Measurements from ENCODE around the gene APPBP2. TPM values are rescaled to one million over a fixed set of nuclear protein-coding genes. Genes with fewer than 3 reads are reported as not detected.

APPBP2 gene
- total and polyA plus RNA-seq, 8 donors = 4.0 to 29.6 (median 18.3) TPM

DNA sequence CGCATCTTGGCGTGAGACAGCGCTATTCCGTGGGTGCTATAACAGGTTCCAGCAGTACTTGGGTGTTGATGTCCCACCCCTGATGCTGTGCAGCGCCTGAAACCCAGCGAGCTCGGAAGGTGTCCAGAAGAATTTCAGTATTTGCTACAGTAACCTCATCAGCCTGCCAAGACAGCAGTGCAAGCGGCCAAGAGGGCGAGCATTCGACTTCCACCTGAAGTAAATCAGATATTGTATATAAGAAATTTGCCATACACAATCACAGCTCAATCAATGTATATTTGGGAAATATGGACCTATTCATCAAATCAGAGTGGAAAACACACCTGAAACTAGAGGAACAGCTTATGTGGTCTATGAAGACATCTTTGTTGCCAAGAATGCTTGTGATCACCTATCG, 13.0 kb downstream of the APPBP2 start:
- Histone ChIP-seq H3K27ac (no peak overlapping the region), H3K4me3 (no peak overlapping the region), H3K36me3 (no peaks in the 10 kb centered on the region), H3K9me3 (no peaks in the 10 kb centered on the region), H3K4me1 (no peaks in the 10 kb centered on the region), H3K27me3 (no peaks in the 10 kb centered on the region)
- ATAC-seq (no peak), FAIRE-seq (no peak), DNase-seq (no peak)
- TF ChIP-seq, protein P1, sequence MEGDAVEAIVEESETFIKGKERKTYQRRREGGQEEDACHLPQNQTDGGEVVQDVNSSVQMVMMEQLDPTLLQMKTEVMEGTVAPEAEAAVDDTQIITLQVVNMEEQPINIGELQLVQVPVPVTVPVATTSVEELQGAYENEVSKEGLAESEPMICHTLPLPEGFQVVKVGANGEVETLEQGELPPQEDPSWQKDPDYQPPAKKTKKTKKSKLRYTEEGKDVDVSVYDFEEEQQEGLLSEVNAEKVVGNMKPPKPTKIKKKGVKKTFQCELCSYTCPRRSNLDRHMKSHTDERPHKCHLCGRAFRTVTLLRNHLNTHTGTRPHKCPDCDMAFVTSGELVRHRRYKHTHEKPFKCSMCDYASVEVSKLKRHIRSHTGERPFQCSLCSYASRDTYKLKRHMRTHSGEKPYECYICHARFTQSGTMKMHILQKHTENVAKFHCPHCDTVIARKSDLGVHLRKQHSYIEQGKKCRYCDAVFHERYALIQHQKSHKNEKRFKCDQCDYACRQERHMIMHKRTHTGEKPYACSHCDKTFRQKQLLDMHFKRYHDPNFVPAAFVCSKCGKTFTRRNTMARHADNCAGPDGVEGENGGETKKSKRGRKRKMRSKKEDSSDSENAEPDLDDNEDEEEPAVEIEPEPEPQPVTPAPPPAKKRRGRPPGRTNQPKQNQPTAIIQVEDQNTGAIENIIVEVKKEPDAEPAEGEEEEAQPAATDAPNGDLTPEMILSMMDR (IDR thresholded peaks at IDR 0.05) = no peak
- WGBS, 2 donors = 93 to 95% methylated on average over 11 of the region's 11 CpGs
- intact Hi-C loops (cut with DNase I) = no loop called here

GRCh38 chr17:60510723-60511122, 15.3 kb downstream of the APPBP2 start:
- FAIRE-seq (no peak), DNase-seq (no peak), ATAC-seq (no peak)
- H3K4me3 ChIP-seq = no peak overlapping the region
- H3K27ac ChIP-seq = no peak overlapping the region
- intact Hi-C loops (cut with DNase I) = no loop called here
- H3K4me1 ChIP-seq = no peaks in the 10 kb centered on the region
- TF ChIP-seq, protein P1 (IDR thresholded peaks at IDR 0.05) = no peak
- no peaks in the 10 kb centered on the region for H3K9me3 ChIP-seq
- H3K36me3 ChIP-seq = no peaks in the 10 kb centered on the region
- no peaks in the 10 kb centered on the region for H3K27me3 ChIP-seq

DNA sequence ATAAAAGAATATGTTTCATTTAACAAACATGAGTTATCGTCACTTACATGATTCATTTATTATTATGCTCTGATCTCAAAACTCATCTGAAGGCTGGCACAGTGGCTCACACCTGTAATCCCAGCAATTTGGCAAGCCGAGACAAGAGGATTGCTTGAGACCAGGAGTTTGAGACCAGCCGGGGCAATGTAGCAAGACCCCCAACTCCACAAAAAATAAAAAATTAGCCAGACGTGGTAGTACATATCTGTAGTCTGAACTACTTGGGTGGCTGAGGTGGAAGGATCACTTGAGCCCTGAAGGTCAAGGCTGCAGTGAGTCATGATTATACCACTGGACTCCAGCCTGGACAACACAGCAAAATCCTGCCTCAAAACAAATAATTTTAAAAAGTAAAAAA, 16.0 kb downstream of the APPBP2 start:
- Histone ChIP-seq H3K27me3 (no peaks in the 10 kb centered on the region), H3K4me1 (no peaks in the 10 kb centered on the region), H3K9me3 (no peaks in the 10 kb centered on the region), H3K4me3 (no peak overlapping the region), H3K36me3 (no peaks in the 10 kb centered on the region), H3K27ac (no peak overlapping the region)
- TF ChIP-seq, protein P1 (IDR thresholded peaks at IDR 0.05) = no peak
- ATAC-seq (no peak), FAIRE-seq (no peak), DNase-seq (no peak)
- intact Hi-C loops (cut with DNase I) = no loop called here
- WGBS, 2 donors = 83 to 86% methylated on average over 4 of the region's 4 CpGs

DNA sequence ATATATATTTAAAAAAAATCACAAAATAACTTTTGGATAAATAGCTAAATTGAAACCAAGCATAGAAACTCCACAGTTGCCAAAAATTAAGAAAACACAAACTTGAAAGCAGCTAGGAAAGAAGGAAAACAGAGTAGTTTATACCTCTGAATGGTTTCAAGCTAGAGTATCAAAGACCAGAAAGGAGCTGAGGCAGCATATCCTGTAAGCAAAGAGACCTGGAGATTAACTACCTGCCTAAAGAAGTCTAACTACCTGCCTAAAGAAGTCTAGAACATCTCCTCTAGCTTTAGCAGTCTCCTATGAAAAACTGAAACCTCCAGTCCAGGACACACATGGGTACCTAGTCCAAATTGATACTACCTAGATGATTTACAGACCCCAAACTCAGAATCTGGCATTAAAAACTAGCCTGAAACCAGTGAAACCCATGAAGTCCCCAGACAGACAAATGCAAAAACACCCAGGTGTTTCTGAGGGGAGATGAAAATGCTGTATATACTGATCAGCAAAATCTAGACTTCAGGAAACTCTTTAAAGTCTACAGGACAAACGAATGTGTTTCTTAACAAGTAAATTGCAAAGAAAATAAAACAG, 17.6 kb downstream of the APPBP2 start:
- TF ChIP-seq, protein P1 (IDR thresholded peaks at IDR 0.05) = no peak
- 37 to 42% methylated on average over 1 of the region's 1 CpG for WGBS, 2 donors
- Histone ChIP-seq H3K4me1 (no peaks in the 10 kb centered on the region), H3K4me3 (no peak overlapping the region), H3K36me3 (no peaks in the 10 kb centered on the region), H3K9me3 (no peaks in the 10 kb centered on the region), H3K27me3 (no peaks in the 10 kb centered on the region), H3K27ac (no peak overlapping the region)
- DNase-seq = no peak
- intact Hi-C loops (cut with DNase I) = no loop called here
- no peak for ATAC-seq
- no peak for FAIRE-seq

GRCh38 chr17:60506312-60506711, 19.7 kb downstream of the APPBP2 start:
- Histone ChIP-seq H3K27ac (no peak overlapping the region), H3K9me3 (no peaks in the 10 kb centered on the region), H3K4me1 (no peaks in the 10 kb centered on the region), H3K36me3 (no peaks in the 10 kb centered on the region), H3K27me3 (no peaks in the 10 kb centered on the region), H3K4me3 (no peak overlapping the region)
- DNase-seq (no peak), FAIRE-seq (no peak), ATAC-seq (peak in 3 of 4 donors; percentile 35 to 42 (median 41))
- intact Hi-C loops (cut with DNase I) = no loop called here
- WGBS, 2 donors = 72 to 86% methylated on average over 1 of the region's 1 CpG
- TF ChIP-seq, protein P1 (IDR thresholded peaks at IDR 0.05) = no peak

All from pancreas (tissue), 10 donors.